RWPE2 (cell line): ENCODE results near the gene NAV3.

Source experiments
- ATAC-seq: fragments of 200-7000 bp; cut with Tn5 transposase; 3 replicates; pipeline ENCODE4 v1.9.1; 2021; ENCODE audit warnings: low read depth
- DNase-seq: peaks from one replicate; pipeline ENCODE4 v3.0.0-alpha.2; 2020; ENCODE audit warnings: low spot score
- H3K27ac ChIP-seq: fragments of 450-650 bp; 2 replicates; pipeline ENCODE4 v1.5.1; 2017; ENCODE audit warnings: mild to moderate bottlenecking; ENCODE audit not compliant: poor library complexity, severe bottlenecking
- H3K27me3 ChIP-seq: fragments of 250-450 bp; sonication (Bioruptor Pico); 2 replicates; pipeline ENCODE4 v1.5.1; 2021; ENCODE audit warnings: mild to moderate bottlenecking, moderate library complexity; ENCODE audit not compliant: insufficient read depth, poor library complexity, severe bottlenecking
- H3K36me3 ChIP-seq: fragments of 250-450 bp; sonication (Bioruptor Pico); 2 replicates; pipeline ENCODE4 v1.5.1; 2020; ENCODE audit warnings: low read depth, mild to moderate bottlenecking, moderate library complexity
- H3K4me1 ChIP-seq: fragments of 250-450 bp; sonication (Bioruptor Pico); 2 replicates; pipeline ENCODE4 v1.5.1; 2021; ENCODE audit warnings: mild to moderate bottlenecking, moderate library complexity; ENCODE audit not compliant: insufficient read depth, poor library complexity, severe bottlenecking
- H3K4me3 ChIP-seq: fragments of 250-450 bp; sonication (Bioruptor Pico); 2 replicates; pipeline ENCODE4 v1.5.1; 2021; ENCODE audit warnings: mild to moderate bottlenecking, moderate library complexity; ENCODE audit not compliant: severe bottlenecking
- H3K9me3 ChIP-seq: fragments of 250-450 bp; sonication (Bioruptor Pico); 2 replicates; pipeline ENCODE4 v1.5.1; 2021; ENCODE audit warnings: mild to moderate bottlenecking, moderate library complexity; ENCODE audit not compliant: severe bottlenecking
- CTCF ChIP-seq: fragments of 450-650 bp; IDR thresholded peaks from one replicate; pipeline ENCODE4 v1.5.1; 2017; ENCODE audit warnings: mild to moderate bottlenecking, moderate library complexity; ENCODE audit not compliant: poor library complexity, severe bottlenecking

NAV3 gene

GRCh38 chr12:78035901-78036606 lies 205.4 kb downstream of the NAV3 start:
- Histone ChIP-seq H3K27me3 (no peaks in the 10 kb centered on the region), H3K4me3 (no peak overlapping the region), H3K4me1 (no peaks in the 10 kb centered on the region), H3K9me3 (no peaks in the 10 kb centered on the region), H3K27ac (no peak overlapping the region), H3K36me3 (no peaks in the 10 kb centered on the region)
- ATAC-seq (no peak), DNase-seq (no peak)
- TF ChIP-seq CTCF: no peak

GRCh38 chr12:78036874-78037273 lies 206.2 kb downstream of the NAV3 start:
- H3K27ac ChIP-seq: no peak overlapping the region
- no peak overlapping the region for H3K4me3 ChIP-seq
- TF ChIP-seq CTCF: no peak
- ATAC-seq (no peak), DNase-seq (no peak)
- no peaks in the 10 kb centered on the region for H3K9me3 ChIP-seq
- H3K4me1 ChIP-seq: no peaks in the 10 kb centered on the region
- H3K36me3 ChIP-seq: no peaks in the 10 kb centered on the region
- H3K27me3 ChIP-seq: no peaks in the 10 kb centered on the region

GRCh38 chr12:78037707-78038106 lies 207.0 kb downstream of the NAV3 start:
- Histone ChIP-seq H3K27me3 (no peaks in the 10 kb centered on the region), H3K4me1 (no peaks in the 10 kb centered on the region), H3K36me3 (no peaks in the 10 kb centered on the region), H3K4me3 (no peak overlapping the region), H3K27ac (no peak overlapping the region), H3K9me3 (no peaks in the 10 kb centered on the region)
- DNase-seq (no peak), ATAC-seq (no peak)
- no peak for TF ChIP-seq CTCF

- no peaks in the 10 kb centered on the region for H3K27me3 ChIP-seq
- no peaks in the 10 kb centered on the region for H3K9me3 ChIP-seq
- H3K4me1 ChIP-seq: no peaks in the 10 kb centered on the region
- ATAC-seq: no peak
- DNase-seq: no peak
- H3K4me3 ChIP-seq: no peak overlapping the region
- no peak for TF ChIP-seq CTCF
- no peaks in the 10 kb centered on the region for H3K36me3 ChIP-seq
- H3K27ac ChIP-seq: no peak overlapping the region
Observed at GRCh38 chr12:78038541-78038940, 207.8 kb downstream of the NAV3 start.

GRCh38 chr12:78038986-78039385 lies 208.3 kb downstream of the NAV3 start:
- DNase-seq (no peak), ATAC-seq (no peak)
- Histone ChIP-seq H3K36me3 (no peaks in the 10 kb centered on the region), H3K27ac (no peak overlapping the region), H3K27me3 (no peaks in the 10 kb centered on the region), H3K4me1 (no peaks in the 10 kb centered on the region), H3K4me3 (no peak overlapping the region), H3K9me3 (no peaks in the 10 kb centered on the region)
- TF ChIP-seq CTCF: no peak
